Right renal cortex interstitium (tissue), 3 donors: ENCODE results near the gene TERF2IP. TPM values are rescaled to one million over a fixed set of nuclear protein-coding genes. Genes with fewer than 3 reads are reported as not detected.

Source experiments
- polyA plus RNA-seq, 3 donors: library from polyadenylated mRNA; unstranded; fragments of 120-200 nt; gene quantifications; one replicate each; pipeline ENCODE4 v1.2.1, GENCODE V29; 2013; ENCODE audit not compliant: insufficient read length in 3 of 3

The TERF2IP gene
- polyA plus RNA-seq, 3 donors = 89.5 to 93.4 (median 92.5) TPM

Other genes starting within 250 kb of the TERF2IP start
- 100 to 1,000 TPM; 202 to 221 (median 203) TPM for gene CFDP1, start 214.3 kb upstream of the TERF2IP start, polyA plus RNA-seq
- 10 to 100 TPM; 37.4 to 39.8 (median 39.0) TPM for gene TMEM170A, start 183.1 kb upstream of the TERF2IP start, polyA plus RNA-seq
- gene CHST6, start 152.3 kb upstream of the TERF2IP start, polyA plus RNA-seq = 1 to 10 TPM in 1 of 3 donors, under 1 TPM in 2; 0.72 to 1.1 (median 0.78) TPM
- under 1 TPM; 0.62 to 0.78 (median 0.64) TPM for gene CHST5, start 111.7 kb upstream of the TERF2IP start, polyA plus RNA-seq
- gene TMEM231, start 91.5 kb upstream of the TERF2IP start, polyA plus RNA-seq = 10 to 100 TPM; 18.4 to 20.5 (median 19.4) TPM
- gene GABARAPL2, start 81.4 kb upstream of the TERF2IP start, polyA plus RNA-seq = 100 to 1,000 TPM; 199 to 200 (median 200) TPM
- gene ADAT1, start 24.5 kb upstream of the TERF2IP start, polyA plus RNA-seq = 10 to 100 TPM; 40.1 to 64.9 (median 50.0) TPM
- 100 to 1,000 TPM; 145 to 152 (median 148) TPM for gene KARS1, start 108 bp upstream of the TERF2IP start, polyA plus RNA-seq
- gene CPHXL2, start 29.2 kb downstream of the TERF2IP start, polyA plus RNA-seq = not detected
- under 1 TPM in 1 of 3 donors, not detected in 2; 0.11 TPM for gene DUXB, start 53.7 kb downstream of the TERF2IP start, polyA plus RNA-seq
- gene CPHXL, start 78.7 kb downstream of the TERF2IP start, polyA plus RNA-seq = not detected